ENCODE results near the gene RPS6KA5.

GRCh38 chr14:90880282-90880681, 180.2 kb downstream of the RPS6KA5 start:
- TF ChIP-seq EZH2 (IDR thresholded peaks at IDR 0.05; ENCODE audit: insufficient read depth, low read length) (no peak), CTCF (IDR thresholded peaks at IDR 0.05; ENCODE audit: insufficient read depth, low read depth, low read length) (no peak)

All from astrocyte (in vitro differentiated cells and primary cell).